GM21381 (cell line): Measurements from ENCODE around the gene PARN.
A peak's percentile ranks its signal among the peaks of the same experiment; 100 is the strongest.
"Not testable (repeated sequence)": the region's sequence is repeated elsewhere in the genome, so short reads cannot be mapped to it uniquely, and the experiment has no call there.

Source experiments
- ATAC-seq: cut with Tn5 transposase; IDR thresholded peaks from one replicate; pipeline ENCODE4 v1.9.1; 2021; ENCODE audit warnings: mild to moderate bottlenecking, moderate library complexity; ENCODE audit not compliant: unreplicated experiment

The PARN gene, protein sequence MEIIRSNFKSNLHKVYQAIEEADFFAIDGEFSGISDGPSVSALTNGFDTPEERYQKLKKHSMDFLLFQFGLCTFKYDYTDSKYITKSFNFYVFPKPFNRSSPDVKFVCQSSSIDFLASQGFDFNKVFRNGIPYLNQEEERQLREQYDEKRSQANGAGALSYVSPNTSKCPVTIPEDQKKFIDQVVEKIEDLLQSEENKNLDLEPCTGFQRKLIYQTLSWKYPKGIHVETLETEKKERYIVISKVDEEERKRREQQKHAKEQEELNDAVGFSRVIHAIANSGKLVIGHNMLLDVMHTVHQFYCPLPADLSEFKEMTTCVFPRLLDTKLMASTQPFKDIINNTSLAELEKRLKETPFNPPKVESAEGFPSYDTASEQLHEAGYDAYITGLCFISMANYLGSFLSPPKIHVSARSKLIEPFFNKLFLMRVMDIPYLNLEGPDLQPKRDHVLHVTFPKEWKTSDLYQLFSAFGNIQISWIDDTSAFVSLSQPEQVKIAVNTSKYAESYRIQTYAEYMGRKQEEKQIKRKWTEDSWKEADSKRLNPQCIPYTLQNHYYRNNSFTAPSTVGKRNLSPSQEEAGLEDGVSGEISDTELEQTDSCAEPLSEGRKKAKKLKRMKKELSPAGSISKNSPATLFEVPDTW

GRCh38 chr16:14629919-14630619 lies at the start of gene PARN:
Gene PARN (minus strand): TSS chr16:14630260. CDS start chr16:14630125, 135 bp downstream.
- ATAC-seq = peak; percentile 47

DNA sequence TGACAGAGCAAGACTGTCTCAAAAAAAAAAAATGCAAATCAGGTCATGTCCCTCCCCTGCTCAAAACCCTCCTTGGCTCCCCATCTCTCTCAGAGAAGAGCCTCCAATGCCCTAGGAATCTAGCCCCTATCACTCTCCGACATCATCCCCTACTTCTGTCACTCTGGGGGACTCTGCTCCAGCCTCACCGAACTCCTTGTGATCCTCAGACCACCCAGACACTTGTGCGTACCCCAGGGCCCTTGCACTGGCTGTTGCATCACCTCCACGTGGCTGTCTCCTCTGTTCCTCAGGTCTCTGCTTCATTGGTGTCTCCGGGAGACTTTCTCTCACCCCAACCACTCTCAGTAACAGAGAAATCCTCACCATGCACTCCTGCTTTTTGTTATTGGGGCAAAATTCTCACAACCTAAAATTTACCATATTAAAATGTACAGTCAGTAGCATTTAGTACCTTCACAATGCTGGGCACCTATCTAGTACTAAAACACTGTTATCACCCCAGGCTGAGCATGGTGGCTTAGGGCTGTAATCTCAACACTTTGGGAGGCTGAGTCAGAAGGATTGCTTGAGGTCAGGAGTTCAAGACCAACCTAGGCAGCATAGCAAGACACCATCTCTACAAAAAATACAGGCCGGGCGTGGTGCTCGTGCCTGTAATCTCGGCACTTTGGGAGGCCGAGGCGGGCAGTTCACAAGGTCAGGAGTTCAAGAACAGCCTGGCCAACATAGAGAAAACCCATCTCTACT lies 48.9 kb upstream of the PARN start:
- no peak for ATAC-seq

DNA sequence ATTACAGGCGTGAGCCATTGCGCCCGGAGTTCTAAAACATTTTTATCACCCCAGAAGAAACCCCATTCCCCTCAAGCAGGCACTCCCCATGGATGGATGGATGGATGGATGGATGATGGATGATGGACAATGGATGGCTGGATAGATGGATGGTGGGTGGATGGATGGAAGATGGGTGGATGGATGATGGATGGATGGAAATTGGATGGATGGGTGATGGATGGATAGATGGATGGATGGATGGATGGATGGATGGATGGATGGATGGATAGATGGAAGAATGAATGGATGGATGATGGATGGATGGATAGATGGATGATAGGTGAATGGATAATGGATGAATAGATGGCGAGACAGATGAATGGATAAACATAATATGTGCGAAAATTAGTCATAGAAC lies 47.6 kb upstream of the PARN start:
- ATAC-seq = no peak

- ATAC-seq = no peak
Measured at GRCh38 chr16:14676633-14677032, 46.6 kb upstream of the PARN start.

GRCh38 chr16:14672403-14672971 lies 42.4 kb upstream of the PARN start:
- peak; percentile 70 for ATAC-seq

- ATAC-seq = no peak
Measured at GRCh38 chr16:14669776-14670175, 39.7 kb upstream of the PARN start.

GRCh38 chr16:14668556-14669223 lies 38.6 kb upstream of the PARN start:
- ATAC-seq = no peak

- no peak for ATAC-seq
Measured at GRCh38 chr16:14667347-14668266, 37.5 kb upstream of the PARN start.

DNA sequence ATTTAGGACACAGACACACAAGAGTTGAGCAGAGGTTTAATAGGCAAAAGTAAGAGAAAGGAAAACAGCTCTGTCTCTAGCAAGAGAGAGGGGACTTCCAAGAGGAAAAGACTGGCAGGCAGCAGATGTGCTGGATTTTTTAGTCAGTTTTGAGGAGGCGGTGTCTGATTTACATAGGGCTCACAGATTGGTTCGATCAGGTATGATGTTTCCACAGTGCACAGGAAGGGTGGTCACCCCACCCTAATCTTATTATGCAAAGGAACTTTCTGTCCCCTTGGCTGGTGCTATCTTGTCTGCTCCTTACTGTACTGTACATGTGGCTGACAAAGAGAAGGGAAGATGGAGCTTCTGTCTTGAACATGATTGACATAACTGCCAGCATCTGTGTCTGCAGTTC lies 28.0 kb upstream of the PARN start:
- no peak for ATAC-seq

DNA sequence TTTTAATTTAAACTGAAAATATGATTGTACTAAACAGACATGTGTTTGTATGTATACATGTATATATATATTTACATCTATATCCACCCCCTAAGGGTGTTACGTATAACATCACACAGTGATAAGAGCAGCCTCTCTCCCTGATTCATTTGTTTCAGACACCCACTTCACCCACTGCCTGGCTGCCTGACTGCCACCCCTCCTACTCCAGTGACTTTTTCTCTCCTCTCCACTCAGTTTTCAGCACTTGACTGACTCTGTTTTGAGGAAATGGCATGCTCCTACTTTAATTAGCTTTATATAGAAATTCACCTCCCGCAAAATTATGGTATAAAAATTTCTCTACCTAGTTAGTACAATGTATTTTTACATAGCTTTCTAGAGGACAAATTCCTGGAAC lies 22.7 kb upstream of the PARN start:
- no peak for ATAC-seq

DNA sequence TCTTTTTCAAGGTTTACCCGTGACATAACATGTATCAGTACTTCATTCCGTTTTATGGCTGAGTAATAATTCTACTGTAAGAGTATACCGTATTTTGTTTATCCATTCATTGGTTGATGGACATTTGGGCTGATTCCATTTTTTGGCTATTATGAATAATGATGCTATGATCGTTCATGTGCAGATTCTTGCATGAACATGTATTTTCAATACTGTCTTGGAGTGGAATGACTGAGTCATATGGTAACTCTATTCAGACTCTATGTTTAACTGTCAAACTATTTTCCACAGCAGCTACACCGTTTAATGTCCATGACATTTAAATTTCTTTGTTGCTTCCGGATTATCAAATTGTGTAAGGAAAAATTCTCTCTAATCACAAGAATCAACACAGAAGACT lies 20.6 kb upstream of the PARN start:
- ATAC-seq = no peak

GRCh38 chr16:14649816-14650215 lies 19.8 kb upstream of the PARN start:
- ATAC-seq = no peak

DNA sequence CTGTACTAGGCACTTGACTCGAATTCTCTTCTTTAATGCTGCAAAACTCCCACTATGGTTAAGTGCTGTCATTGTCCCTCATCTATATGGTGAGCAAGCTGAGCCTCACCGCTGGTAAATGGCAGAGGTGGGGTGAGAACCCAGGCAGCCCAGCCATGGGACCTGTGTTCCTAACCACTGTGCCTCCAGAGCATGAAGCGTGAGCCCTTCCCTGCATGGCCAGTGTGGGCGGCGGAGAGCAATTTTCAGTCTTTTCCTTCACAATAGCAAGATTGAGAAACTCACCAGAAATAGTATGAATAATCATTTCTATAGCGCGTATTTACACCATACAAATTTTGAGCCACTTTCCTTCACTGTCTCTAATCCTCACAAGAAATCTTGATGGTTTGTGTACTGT lies 11.9 kb upstream of the PARN start:
- no peak for ATAC-seq

GRCh38 chr16:14641206-14641605 lies 11.1 kb upstream of the PARN start:
- no peak for ATAC-seq

- ATAC-seq = no peak
Measured at GRCh38 chr16:14640538-14640937, 10.5 kb upstream of the PARN start.

GRCh38 chr16:14636951-14637240 lies 6.8 kb upstream of the PARN start:
- ATAC-seq = not testable (repeated sequence)

GRCh38 chr16:14636179-14636950 lies 6.3 kb upstream of the PARN start:
- not testable (repeated sequence) for ATAC-seq

DNA sequence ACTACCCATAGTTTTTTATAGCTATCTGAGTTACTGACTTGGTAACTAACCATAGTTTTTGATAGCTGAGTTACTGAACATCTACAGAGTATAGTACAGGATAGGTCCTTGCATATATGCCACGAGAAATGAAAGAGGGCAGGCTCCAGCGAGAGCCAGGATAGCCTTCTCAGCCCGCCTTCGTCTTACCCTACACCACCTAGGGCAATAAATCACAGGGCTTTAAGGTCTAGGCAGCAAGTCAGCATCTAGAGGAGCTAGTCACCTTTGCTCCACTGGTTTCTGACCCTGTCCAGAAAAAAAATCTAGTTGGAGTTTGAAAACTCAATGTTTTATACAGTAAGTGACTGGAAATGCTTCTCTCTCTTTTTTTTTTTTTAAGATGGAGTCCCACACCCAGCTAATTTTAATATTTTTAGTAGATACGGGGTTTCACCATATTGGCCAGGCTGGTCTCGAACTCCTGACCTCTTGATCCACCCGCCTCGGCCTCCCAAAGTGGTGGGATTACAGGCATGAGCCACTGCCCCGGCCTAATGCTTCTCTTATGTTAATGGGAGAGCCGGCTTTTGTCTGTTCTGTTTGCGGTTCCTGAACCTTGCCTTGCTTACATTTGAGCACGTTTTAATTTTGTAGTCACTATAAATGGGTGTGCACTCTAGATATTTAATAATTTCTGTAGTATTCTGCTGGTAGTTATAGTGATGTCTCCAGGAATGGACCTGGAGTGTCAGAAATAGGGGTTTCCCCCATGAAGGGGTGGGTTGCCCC lies 5.5 kb upstream of the PARN start:
- ATAC-seq = no peak
